Stimulated activated CD4-positive, alpha-beta T cell treated with anti-CD3 and anti-CD28 coated beads, Interleukin-4, amount 100 ng/mL, for 1 hour (primary cell): ENCODE data around the gene DNAJB9.

Source experiments
- DNase-seq: peaks from one replicate; pipeline ENCODE4 v3.0.0-alpha.2; 2020

Gene DNAJB9

DNA sequence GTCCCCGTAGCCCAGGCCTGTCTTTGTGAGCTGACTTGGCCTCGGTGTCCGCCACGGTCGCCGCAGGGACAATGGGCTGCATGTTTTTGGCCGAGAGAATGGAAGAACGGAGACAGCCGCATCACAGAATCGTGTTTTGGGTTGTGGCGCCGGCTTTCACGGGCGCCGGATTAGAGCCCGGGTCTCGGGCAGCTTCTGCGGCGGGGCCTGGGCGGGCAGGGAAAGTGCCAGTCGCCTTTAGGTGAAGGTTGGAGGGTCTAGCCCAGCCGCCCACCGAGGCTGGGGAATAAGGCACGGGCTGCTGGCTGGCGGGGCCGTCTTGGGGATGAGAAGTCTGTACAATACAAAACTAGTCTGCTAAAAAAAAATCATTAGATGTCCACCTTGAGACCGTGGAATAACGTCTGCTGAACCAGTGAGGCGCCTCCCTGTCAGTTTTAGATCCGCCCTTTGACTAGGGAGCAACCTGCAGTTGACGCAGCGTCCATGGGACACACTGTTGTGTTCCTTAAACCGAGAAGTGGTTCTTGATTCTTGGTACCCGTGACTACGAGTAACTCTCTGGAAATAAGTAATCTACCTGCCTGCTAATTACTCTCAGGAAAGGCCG lies 577 bp downstream of the DNAJB9 start:
- peak; percentile 22 for DNase-seq

DNA sequence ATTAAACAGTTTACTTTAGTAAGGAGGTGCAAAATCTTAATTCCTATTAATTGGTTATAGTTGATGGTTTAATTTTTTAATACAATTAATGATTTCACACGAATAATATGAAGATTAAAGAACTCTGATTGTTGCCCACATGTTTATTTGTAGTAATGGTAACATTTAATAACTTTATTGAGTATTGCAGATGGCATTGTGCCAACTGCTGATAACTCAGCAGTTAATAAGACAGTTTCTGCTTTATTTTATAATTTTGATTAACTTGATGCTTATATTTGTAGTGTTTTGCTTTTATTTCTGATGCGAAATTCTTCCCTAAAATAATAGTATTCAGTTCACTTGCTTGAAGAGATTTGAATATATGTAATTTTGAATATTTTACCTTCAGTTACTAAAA lies 2.8 kb downstream of the DNAJB9 start:
- DNase-seq: no peak

GRCh38 chr7:108575156-108575555 lies 5.5 kb downstream of the DNAJB9 start:
- DNase-seq: no peak

GRCh38 chr7:108576116-108576515 lies 6.4 kb downstream of the DNAJB9 start:
- no peak for DNase-seq

DNA sequence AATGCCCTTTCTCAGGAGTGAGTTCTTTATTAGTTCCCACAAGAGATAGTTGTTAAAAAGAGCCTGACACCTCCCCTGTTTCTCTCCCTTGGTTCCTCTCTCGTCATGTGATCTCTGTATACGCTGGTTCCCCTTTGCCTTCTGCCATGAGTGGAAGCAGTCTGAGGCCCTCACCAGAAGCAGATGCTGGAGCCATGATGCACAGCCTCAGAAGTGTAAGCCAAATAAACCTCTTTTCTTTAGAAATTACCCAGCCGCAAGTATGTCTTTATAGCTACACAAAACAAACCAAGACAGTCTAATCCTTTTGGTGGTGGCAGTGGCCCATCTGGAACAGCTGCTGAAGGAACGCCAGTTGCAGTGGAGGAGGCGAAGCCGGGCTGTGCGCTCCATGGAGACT lies 9.3 kb downstream of the DNAJB9 start:
- DNase-seq: no peak

DNA sequence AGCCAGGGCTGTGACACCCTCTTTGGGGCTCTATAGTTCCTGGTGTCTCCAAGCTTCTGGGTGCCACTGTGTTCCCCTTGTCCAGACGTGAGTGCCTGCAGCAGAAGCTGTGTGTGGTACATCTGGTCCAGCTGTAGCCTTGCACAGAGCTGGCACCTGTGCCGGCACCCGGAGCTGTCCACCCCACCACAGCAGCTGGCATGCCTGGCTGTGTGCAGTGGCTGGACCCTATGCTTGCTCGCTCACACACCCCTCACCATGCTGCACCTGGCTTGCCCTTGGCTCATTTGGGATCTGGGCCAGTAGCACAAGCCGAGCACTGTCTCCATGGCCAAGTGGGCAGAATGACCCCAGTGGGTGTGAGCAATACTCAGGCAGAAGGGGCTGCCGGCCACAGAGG lies 10.6 kb downstream of the DNAJB9 start:
- DNase-seq: no peak

GRCh38 chr7:108581655-108582491 lies 12.2 kb downstream of the DNAJB9 start:
- DNase-seq: no peak

- no peak for DNase-seq
These were observed 14.5 kb downstream of the DNAJB9 start for GRCh38 chr7:108584211-108584610.

GRCh38 chr7:108585843-108586242 lies 16.2 kb downstream of the DNAJB9 start:
- DNase-seq: no peak

DNA sequence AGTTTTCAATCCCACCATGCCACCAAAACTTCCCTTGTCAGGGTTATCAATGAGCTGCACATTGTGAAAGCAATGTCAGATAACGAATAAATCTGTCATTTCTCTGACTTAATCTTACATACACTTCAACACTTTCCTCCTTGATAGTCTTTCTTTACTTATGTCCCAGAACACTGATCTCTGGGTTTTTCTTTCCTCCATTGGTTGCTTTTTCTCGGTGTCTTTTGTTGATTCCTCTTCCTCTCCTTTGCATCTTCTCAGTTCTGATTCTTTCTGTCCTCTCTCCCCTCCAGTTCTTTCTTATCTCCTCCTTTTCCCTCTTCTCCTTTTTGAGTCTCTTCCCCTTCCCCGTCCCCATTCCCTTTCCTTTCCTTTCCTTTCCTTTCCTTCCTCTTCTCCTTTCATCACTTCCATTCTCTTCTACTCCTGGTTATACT lies 16.6 kb downstream of the DNAJB9 start:
- no peak for DNase-seq

- DNase-seq: no peak
These were observed 19.5 kb downstream of the DNAJB9 start for GRCh38 chr7:108589199-108589598.

- no peak for DNase-seq
These were observed 20.2 kb downstream of the DNAJB9 start for GRCh38 chr7:108589874-108590273.

- no peak for DNase-seq
These were observed 20.9 kb downstream of the DNAJB9 start for GRCh38 chr7:108590606-108591005.

GRCh38 chr7:108592646-108593201 lies 23.1 kb downstream of the DNAJB9 start:
- no peak for DNase-seq

DNA sequence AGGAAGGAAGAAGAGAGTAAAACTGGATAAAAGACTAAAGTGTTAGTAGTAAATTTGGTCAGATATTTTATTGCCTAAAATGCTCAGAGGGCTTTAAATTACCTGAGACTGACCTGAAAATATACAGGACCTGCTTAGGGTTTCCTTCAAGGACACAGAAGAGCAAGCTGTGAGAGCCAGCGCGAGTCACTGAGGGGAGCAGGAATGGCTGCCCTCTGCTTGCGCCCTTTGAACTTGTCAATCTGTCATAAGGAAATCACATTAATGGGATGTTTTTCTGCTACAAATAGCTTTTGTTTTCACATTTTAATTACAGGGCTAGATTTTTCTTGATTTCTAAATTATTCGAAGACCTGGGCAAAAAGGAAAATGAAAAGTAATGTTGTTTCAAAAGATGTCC lies 26.9 kb downstream of the DNAJB9 start:
- DNase-seq: no peak

DNA sequence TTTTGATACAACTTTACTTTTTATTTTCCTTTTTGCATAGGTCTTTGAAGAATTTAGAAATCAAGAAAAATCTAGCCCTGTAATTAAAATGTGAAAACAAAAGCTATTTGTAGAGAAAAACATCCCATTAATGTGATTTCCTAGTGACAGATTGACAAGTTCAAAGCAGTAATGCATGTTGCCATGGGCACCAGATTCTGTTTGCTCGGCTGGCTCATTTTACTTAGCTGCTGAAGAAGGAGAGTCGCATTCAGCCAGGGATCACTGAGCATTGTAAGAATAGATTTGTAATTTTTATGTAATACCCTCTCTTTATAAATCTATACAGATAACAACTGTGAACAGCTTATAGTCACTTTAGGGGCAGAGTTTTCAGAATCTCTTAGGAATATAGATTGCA lies 28.5 kb downstream of the DNAJB9 start:
- no peak for DNase-seq

- DNase-seq: no peak
These were observed 29.4 kb downstream of the DNAJB9 start for GRCh38 chr7:108598914-108599580.

DNA sequence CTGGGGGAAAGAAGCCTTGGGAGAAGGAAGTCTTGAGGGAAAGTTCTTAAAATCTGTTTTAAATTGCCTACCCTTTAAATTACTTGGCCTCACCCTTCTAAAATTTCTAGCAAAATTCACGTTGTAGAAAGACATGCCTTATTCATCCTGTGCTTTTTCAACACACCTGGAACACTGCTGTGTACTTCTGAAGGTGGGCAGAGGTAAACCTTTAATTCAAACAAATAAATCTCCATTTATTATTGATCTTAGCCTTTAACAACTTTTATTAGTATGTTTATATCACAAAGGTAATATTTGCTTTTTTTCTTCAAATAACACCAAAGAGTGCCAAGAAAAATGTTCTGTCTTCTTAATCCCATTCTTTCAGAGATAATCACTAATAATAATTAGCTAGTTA lies 30.7 kb downstream of the DNAJB9 start:
- DNase-seq: no peak

- no peak for DNase-seq
These were observed 34.1 kb downstream of the DNAJB9 start for GRCh38 chr7:108603656-108604306.

DNA sequence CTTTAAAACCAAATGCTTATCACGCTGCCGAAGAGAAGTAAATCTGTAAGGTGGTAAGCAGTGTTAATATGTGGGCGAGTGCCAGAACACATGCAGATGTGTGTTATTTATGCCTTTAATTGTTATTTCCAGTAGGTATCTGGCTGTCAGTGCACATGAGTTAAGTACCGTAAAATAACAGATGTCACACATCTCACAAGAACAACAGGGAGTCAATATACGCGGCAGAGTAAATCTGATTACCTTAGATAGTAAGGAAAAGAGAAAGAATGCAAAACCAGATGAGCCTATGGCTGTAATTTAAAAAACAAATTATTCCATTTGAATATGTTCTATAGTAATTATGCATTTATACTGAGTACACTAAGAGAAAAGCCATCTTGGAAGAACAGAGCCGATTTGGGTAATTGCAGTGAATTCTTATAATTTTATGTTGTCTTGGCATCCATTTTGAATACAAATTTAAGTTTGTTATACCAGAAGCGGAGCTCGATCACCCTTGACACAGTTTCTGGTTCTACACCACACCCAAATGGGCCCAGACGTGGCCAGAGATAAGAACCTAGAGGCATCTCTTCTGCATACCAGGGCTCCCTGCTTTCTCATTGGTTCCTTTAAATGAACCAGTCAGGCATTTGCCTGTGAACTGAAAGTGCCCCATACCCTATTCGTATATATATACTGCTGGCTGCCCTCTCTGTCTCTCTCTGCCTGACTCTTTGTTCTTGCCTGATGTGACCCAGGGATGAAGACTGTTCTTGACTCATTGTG lies 34.8 kb downstream of the DNAJB9 start:
- DNase-seq: no peak

DNA sequence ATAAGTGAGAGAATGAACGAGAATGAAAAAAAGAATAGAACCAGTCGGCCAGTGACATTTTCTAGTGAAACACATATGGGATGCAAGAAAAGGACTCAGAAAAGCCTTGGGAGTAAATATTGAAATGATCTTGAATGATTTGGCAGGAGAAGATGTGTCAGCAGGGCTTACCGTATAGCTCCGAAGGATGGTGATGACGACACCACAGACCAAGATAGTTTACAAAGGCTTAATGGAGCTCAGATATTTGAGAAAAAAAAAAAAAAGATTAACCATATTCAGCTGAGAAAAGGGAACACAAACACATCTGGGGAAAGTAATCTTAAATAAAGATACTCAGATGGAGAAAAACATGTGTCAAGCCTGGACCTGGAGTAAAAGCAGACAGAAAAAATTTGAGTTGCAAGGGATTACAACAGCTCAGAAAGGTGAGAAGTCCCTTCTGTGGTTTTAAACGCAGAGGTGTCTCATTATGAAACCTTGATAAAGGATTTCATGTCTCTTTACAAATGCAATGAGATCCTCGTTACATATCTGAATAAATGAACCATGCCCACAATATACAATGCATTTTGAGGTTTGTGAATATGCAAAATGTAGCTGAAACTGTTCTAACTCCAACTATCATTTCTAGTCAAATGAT lies 36.0 kb downstream of the DNAJB9 start:
- DNase-seq: no peak

DNA sequence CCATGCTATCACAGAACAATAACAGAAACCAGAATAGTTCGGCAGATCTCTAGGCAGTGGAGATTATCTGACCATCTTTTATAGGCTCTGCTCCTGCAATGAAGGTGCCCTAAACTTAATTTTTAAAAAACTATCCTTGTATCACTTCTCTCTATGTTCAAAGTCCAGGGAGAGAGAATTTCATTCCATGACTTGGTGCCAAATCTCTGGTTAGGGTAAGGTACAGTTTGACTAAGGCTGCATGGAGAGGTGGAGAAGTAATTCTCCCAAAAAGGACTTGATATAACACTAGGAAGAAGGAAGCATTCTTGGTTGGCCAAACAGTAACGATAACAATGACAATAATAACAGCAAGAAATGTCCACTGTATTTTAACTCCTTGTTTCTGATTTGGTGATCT lies 40.0 kb downstream of the DNAJB9 start:
- DNase-seq: no peak
